GM21447 (cell line): ENCODE data around the gene TMEM205.
"Not testable (repeated sequence)": the region's sequence is repeated elsewhere in the genome, so short reads cannot be mapped to it uniquely, and the experiment has no call there.

ENCODE experiments used
- ATAC-seq: cut with Tn5 transposase; IDR thresholded peaks from one replicate; pipeline ENCODE4 v1.9.1; 2021; ENCODE audit not compliant: unreplicated experiment

Gene TMEM205

DNA sequence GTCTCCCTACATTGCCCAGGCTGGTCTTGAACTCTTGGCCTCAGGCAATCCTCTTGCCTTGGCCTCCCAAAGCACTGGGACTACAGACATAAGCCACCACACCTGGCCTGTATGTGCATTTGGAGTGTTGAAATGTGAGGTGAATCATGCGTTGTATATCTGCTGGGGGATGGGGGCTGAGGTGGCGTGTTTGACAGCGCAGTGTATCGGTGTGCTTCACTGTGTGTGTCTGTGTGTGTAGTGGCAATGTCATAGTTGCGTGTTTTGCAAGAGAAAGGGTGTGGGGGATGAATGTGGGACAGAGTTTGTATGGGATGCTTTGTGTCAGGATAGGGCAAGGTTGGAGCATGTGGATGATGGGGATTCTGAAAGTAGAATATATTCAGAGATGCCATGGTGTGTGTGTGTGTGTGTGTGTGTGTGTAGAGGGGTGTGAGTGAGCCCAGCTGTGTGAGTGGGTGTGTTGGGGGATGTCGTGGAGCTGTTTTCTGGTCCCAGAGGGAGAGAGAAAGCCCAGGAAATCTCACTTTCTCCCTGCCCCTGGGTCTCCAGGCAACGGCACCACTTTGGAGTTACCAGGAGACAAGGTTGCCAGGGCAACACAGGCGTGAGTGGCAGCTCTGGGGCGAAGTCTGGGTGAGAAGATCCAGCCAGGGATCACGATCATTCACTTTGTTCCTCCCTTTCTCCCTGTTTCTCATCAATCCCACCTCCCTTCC, 27.3 kb upstream of the TMEM205 start:
- no peak for ATAC-seq

DNA sequence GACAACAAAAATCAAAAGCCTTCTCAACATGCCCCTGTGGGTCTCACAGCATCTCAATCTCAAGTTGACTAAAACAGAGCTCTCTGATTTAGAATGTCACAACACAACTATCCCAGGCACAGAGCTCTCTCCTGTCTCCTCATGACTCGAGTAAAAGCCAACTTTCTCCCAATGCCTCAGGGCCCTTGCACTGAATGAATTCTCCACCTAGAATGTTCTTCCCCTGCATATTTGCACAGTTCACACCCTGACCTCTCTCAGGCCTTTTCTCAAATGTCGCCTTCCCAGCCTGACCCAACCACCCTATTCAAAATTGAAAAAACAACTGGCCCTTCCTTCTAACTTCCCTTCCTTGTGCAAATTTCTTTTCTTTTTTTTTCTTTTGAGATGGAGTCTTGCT, 24.7 kb upstream of the TMEM205 start:
- no peak for ATAC-seq

DNA sequence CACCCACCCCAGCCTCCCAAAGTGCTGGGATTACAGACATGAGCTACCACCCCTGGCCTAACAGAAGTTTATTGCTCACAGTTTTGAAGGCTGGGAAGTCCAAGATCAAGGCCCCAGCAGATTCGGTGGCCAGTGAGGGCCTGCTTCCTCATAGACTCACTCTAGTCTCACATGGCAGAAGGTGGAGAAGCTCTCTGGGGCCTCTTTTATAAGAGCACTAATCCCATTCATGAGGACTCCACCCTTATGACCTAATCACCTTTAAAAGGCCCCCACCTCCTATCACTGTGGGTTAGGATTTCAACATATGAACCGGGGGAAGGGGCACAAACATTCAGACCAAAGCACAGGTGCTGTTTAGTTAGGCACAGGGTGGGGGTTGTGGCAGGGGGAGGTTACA, 21.5 kb upstream of the TMEM205 start:
- no peak for ATAC-seq

DNA sequence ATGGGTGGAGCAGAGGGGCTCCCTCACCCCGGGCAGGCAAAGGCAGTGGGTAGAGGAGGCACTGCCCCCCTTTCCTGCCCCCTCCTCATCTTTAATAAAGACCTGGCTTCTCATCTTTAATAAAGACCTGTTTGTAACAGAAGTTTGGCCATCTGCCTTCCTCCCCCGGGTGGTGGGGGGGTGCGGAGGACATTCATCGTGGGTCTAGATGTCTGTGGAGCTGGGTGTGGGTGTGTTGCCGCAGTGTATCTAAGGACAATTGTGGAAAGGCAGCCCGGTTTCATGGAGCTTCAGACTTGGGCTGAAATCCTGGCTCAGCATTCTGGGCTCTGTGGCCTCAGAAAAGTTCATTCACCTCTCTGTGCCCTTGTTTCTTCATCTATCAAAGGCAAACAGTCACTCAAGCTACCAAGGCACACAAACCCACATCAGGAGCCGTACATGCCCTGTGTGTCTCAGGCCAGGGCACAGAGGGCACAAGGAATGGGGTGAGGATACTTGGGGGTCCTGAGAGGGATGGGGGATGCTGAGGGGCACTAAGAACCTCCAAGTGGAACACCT, 19.6 kb upstream of the TMEM205 start:
- no peak for ATAC-seq

DNA sequence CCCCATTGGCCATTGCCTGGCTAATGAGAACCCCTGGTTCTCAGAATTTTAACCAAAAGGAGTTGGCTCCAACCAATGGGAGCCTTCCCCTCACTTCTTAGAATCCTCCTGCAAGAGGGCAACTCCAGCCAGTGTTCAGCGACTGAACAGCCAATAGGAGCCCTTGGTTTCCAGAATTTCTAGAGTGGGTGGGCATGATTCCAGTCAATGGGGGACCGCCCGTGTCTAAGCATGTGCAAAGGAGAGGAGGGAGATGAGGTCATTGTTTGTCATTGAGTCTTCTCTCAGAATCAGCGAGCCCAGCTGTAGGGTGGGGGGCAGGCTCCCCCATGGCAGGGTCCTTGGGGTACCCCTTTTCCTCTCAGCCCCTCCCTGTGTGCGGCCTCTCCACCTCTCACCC, 18.9 kb upstream of the TMEM205 start:
- no peak for ATAC-seq

DNA sequence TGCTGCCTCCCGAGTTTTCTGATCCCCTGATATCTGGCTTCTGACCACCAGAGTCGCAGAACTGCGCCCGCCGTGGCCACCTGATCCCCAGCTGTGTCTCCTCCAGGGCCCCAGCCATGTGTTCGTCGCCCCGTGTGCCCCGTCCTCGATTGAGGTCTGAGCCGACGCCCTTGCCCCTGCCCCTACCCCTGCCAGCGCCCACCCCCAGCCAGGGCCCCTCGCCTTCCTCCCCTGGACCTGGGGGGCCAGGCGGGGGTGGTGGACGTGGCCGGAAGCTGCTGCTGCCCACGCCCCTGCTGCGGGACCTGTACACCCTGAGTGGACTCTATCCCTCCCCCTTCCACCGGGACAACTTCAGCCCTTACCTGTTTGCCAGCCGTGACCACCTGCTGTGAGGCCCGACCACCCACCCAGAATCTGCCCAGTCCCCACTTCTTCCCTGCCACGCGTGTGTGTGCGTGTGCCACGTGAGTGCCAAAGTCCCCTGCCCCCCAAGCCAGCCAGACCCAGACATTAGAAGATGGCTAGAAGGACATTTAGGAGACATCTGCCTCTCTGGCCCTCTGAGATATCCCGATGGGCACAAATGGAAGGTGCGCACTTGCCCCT, 18.3 kb upstream of the TMEM205 start:
- no peak for ATAC-seq

DNA sequence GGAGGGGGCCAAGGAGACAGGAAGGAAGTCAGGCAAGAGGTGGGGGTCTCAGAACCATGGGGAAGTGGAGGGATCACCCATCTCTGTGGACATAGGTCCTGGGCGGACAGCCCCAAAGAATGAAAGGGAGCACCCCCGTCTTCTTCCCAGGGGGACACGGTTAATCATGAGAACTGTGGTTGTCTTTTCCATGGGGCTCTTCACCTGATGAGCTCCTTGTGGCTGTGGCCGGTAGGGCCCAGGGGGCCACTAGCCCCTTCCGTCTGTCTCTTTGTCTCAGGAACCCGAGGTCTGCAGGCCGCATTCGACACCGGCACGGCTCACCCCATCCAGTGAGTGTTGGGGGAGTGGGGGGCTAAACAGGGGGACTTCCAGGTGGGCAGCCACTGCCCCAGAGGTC, 17.8 kb upstream of the TMEM205 start:
- no peak for ATAC-seq

DNA sequence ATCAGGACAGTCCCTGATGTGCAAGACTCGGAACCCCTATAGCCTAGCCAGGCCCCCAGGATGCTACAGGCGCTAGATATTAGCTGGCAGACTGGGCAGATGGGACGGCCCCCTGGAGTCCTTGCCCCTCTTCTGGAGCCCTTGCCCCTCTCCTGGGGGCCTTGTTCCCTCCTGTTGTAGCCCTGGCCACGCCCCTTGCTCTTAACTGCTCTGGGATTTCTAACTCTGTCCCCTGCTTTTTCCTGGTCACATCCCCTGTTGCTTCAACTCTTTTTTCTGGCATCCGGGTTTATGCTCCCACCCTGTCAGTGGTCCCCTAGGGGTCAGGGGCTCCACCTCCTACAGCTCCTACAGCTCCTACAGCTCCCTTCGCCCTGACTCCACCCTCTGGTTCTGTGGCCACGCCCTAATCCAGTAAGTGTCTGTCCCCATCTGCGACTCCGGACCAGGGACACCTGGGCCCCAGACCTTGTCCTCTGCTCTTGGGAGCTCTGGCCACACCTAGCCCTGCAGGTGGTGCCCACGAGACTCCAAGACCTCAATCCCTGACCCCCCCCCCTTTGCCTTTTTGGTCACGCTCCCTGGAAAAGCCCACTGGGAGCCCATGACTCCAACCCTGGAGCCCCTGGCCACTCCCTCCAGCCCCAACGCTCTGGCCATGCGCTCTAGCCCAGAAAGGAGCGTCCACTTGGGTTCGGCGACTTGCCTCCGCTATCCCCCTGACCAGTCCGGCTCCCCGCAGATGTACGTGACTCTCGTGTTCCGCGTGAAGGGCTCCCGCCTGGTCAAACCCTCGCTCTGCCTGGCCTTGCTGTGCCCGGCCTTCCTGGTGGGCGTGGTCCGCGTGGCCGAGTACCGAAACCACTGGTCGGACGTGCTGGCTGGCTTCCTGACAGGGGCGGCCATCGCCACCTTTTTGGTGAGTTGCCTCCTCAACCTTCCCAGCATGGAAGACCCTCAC, 16.0 kb upstream of the TMEM205 start:
- ATAC-seq, result no peak

DNA sequence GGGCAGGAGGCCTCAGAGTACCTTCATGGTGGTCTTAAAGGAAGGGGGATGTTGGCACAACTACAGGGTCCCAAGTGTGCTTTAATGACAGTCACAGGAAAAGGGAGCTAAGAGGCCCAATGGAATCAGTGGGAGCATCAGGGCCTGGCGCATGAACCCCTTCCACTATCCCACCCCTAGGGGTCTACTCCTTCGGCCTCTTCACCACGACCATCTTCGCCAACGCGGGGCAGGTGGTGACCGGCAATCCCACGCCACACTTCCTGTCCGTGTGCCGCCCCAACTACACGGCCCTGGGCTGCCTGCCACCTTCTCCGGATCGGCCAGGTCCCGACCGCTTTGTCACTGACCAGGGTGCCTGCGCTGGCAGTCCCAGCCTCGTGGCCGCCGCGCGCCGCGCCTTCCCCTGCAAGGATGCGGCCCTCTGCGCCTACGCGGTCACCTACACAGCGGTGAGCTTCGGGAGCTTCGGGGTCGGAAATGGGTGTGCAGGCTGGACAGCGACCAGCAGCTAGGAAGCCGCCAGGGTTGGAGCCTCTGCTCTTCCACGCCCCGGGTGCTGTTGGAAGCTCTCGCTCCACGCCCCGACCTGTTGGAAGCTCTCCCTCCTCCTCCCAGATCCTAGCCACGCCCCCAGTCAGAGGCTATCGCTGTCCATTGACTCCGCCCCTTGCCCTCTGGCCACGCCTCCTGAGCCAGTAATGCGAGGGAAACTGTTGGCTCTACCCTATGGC, 15.1 kb upstream of the TMEM205 start:
- no peak for ATAC-seq

DNA sequence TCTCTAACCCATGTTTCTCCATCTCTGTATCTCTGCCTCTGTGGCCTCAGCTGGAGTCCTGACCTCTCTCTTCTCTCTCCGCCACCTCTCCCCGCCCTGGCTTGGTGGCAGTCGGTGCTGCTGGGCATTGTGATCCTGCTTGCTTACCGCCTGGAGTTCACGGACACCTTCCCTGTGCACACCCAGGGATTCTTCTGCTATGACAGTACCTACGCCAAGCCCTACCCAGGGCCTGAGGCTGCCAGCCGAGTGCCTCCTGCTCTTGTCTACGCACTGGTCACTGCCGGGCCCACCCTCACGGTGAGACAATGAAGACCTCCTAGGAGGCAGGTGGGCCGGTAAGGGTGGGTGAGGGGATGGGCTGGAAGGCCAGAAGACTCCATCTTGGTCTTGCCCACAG, 13.4 kb upstream of the TMEM205 start:
- ATAC-seq, result no peak

DNA sequence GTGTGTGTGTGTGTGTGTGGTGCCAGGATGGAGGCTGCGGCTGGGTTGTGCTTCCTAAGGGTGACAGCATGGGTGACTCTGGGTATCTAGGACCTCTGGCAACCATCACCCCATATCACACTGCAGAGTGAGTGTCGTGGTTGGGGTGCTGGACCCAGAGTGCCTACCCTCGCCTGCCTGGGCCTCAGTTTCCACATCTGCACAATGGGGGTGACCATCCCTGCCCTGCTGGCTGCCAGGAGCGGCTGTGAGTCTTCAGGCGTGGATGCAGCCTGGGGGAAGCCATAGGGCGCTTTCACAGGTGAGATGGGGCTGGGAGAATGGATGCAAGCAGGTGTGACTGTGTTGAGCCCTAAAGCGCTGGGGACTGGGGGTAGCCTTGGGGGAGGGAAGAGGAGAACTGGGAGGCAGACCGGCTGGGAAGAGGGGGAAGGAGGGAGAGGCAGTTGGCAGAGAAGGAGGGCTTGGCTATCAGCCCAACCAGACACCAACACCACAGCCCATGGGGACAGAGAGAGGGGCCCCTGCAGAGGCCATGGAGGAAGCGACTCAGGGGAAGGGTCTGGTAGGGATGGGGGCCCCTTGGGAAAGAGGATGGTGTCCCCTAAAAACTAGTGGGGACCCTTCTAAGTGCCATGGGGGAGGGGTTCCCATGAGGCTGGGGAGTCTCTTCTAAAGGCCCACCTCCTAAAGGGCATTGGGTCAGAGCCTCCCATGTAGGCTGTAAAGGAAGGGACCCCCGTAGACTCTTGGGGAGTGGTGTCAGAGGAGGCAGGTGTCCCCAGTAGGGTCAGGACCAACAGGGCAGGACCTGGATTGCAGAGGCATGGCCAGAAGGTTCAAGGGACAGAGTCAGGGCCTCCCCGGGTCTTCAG, 10.8 kb upstream of the TMEM205 start:
- no peak for ATAC-seq

DNA sequence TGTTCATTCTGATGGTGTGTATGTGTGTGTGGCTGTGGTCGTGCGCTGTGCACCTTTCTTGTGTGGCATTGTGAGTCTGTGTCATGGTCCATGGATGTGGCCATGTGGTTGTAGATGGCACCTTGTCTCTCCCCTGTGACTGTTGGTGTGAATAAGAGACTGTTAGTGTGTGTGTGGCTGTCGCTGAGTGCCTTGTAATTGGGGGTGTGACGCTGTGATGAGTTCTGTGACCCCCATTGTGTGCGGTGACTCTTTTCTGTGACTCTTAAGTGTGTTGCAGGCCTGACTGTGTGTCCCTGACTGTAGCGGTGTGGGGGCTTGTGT, 10.0 kb upstream of the TMEM205 start:
- ATAC-seq, result no peak

DNA sequence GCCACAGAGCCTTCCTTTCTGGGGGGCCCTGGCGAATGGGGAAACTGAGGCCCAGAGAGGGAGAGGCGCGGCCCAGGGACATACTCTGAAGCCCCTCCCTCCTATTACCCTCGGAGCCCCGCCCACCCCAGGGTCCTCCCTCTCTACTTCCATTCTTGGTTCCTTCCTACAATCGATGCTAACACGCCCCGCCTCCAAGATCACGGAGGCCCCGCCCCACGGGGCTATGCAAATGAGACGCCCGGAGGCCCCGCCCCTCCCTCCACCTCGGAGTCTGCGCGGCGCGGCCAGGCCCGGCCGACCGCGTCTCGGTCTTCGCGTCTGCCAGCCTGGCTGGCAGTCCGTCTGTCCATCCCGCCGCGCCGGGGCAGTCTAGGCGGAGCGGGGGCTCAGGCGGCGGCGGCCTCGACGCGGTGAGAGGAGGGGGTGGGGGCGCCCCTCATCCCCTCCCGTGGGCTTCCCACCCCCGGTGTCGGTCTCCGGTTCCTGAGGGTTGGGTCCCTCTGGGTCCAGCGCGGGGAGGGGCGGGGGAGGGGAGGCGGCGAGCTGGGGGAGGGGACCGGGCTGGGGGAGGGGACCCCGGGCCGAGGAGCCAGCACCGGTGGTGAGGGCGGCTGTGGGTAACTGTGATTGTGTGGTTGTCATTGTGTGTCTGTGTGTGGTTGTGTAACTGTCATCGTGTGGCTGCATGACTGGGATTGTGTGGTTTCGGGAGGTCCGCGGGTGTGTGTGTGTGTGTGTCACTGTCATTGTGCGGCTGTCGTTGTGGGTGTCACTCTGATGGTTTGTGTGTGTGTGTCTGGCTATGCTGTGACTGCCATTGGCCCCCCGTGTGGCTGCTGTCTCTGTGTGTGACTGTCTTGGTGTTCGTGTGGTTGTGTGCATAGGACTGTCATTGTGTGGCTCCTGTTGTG, 9.3 kb upstream of the TMEM205 start, which contains the start of gene PLPPR2:
Gene PLPPR2, plus strand, starts transcription at position 273 of the 914 bp plus-strand sequence. CDS start 2,242 bp downstream, outside the sequence.
- no peak for ATAC-seq

DNA sequence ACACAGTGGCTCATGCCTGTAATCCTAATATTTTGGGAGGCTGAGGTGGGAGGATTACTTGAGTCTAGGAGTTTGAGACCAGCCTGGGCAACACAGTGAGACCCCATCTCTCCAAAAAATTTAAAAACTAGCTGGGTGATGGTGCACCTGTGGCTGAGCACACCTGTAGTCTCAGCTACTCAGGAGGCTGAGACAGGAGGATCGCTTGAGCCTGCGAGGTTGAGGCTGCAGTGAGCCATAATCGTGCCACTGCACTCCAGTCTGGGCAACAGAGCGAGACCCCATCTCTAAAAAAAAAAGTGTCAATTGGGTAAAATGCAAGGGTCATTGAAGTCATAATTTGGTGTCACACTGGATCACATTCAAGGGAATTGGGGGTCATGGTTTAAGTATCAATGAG, 8.0 kb upstream of the TMEM205 start:
- ATAC-seq, result not testable (repeated sequence)

DNA sequence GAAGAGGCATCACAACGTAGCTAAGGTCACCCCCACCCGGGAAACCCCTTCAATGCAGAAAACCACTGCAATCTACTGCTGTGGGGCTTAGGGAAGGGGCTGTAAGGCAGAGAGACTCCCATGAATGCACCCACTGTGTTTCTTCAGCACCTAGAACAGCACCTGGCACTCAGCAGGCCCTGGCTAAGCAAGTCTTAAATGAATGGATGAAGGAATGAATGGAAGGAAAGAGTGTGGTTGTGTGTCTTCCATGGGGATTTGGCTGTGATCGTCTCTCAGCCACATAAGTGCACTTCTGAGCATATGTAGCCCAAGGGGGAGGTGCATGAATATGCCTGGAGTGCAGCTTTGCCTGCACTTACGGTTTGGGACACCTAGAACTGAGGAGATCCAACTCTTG, 3.1 kb upstream of the TMEM205 start:
- ATAC-seq, result no peak

DNA sequence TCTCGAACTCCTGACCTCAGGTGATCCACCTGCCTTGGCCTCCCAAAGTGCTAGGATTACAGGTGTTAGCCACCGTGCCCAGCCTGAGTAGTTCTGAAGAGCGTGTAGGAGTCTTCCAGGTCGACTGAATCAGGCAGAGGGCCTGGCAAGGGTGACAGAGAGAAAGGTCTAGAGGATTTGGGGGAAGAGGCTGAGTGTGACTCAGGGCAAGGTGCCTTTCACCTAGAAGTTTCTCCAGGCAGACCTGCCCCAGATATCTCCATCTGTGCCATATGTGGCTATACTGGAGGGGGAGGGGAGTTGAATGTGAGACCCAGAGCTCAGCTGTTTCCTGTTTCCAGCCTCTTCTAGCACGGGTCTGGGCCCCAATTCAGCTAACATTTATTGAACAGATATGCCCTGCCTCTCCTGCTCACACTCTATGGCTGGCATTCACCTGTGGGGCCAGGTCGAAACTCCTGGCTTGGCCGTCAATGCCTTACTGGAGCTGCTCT, 1.5 kb upstream of the TMEM205 start:
- ATAC-seq, result no peak

DNA sequence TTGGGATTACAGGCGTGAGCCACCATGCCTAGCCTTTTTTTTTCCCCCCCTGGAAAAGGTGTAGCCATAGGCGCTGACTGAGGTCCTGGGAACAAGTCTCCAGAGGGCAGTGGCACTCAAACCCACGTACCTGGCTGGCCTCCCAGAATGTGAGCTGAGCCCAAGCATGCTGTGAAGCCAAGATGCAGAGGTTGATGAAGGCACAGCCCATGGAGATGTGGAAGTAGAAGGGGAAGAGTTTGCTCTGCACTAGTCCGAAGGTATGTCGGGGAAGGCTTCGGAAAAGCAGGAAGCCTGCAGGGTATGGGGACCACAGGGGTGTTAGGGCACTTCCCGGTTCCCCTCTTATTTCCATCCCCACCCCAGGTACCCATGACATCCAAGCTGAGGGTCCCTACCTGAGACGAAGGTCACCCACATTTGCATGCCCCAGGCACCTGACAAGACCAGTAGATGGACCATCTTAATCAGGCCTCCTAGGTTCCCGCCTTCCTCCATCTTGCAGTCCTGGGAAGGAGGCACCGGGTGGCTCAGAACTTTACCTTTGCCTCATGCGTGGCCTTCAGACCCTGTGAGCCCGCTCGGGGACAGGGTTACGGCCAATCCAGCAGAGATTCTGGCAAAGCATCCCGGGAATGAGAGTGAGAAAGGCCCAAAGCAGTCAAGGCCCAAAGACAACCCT, 805 bp downstream of the TMEM205 start:
- no peak for ATAC-seq

DNA sequence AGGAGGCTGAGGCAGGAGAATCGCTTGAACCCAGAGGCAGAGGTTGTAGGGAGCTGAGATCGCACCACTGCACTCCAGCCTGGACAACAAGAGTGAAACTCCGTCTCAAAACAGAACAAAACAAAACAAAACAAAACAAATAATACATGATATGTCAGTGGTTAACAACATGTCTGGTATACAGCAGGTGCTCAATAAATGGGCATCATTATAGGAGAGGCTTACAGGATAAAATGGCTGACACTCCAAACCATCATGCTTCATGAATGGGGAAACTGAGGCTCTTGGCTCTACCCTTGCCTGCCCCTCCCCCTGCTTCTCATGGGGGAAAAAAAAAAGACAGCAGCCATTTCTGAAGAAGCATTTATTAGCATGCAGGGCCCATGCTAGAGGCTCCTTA, 3.6 kb downstream of the TMEM205 start:
- ATAC-seq, result no peak
